Sigmoid colon (tissue), 7 donors: ENCODE measurements around the gene SLC30A7. TPM values are rescaled to one million over a fixed set of nuclear protein-coding genes. Genes with fewer than 3 reads are reported as not detected.

Source experiments
- DNase-seq: peaks from one replicate; pipeline ENCODE4 v3.0.0-alpha.2; 2019
- H3K27ac ChIP-seq, 4 donors: fragments of 200-600 bp; sonication (generic); one replicate each; pipeline ENCODE4 v1.5.1; 2016 to 2019; ENCODE audit warnings: mild to moderate bottlenecking in 1 of 4
- H3K27me3 ChIP-seq, 3 donors: fragments of 200-600 bp; sonication (generic); one replicate each; pipeline ENCODE4 v1.5.1; 2019; ENCODE audit warnings: mild to moderate bottlenecking in 1 of 3
- H3K36me3 ChIP-seq, 4 donors: fragments of 200-600 bp; sonication (generic); one replicate each; pipeline ENCODE4 v1.5.1; 2016 to 2019
- H3K4me1 ChIP-seq, 4 donors: fragments of 200-600 bp; sonication (generic); one replicate each; pipeline ENCODE4 v1.5.1; 2017 to 2019
- H3K4me3 ChIP-seq, 4 donors: fragments of 200-600 bp; sonication (generic); one replicate each; pipeline ENCODE4 v1.5.1; 2017 to 2019; ENCODE audit warnings: mild to moderate bottlenecking in 2 of 4, moderate library complexity in 1 of 4
- H3K9me3 ChIP-seq, 4 donors: fragments of 200-600 bp in 3 of 4; sonication (generic) in 3 of 4; one replicate each; pipeline versions ENCODE4 v1.5.1 to v1.6.1; 2013 to 2019
- CTCF ChIP-seq, 4 experiments: fragments of 450-650 bp in 3 of 4; fragments of 200-600 bp in 1 of 4; IDR thresholded peaks; one replicate each; pipeline ENCODE4 v1.5.1; 2016 to 2019; ENCODE audit warnings: antibody characterized with exemption in 4 of 4, mild to moderate bottlenecking in 3 of 4, moderate library complexity in 2 of 4
- EP300 ChIP-seq, 4 donors: sonication (generic); formaldehyde crosslinking; IDR thresholded peaks; one replicate each; pipeline ENCODE4 v1.6.1; 2017; ENCODE audit warnings: antibody characterized with exemption in 4 of 4
- POLR2A ChIP-seq, 2 donors: fragments of 450-650 bp; IDR thresholded peaks; one replicate each; pipeline ENCODE4 v1.6.1; 2016; ENCODE audit warnings: antibody characterized with exemption in 2 of 2, mild to moderate bottlenecking in 2 of 2, moderate library complexity in 2 of 2
- POLR2AphosphoS5 ChIP-seq, 4 donors: sonication (generic); formaldehyde crosslinking; IDR thresholded peaks; one replicate each; pipeline ENCODE4 v1.6.1; 2017; ENCODE audit warnings: antibody characterized with exemption in 4 of 4
- WGBS, 2 donors: extraction: QIAGEN DNeasy Blood & Tissue Kit; methylation state at CpG; one replicate each; pipeline ENCODE4 v1.1.7; 2013; 5-methylcytosine and 5-hydroxymethylcytosine counted together
- intact Hi-C: fragments of 100-400 bp; cut with DNase I; formaldehyde crosslinking; loops from one replicate; pipeline ENCODE4 v1.15.1; 2023
- polyA plus RNA-seq, 3 donors: library from polyadenylated mRNA; stranded (reverse); fragments of 200-250 nt; gene quantifications; one replicate each; pipeline ENCODE4 v1.2.3, GENCODE V29; 2013
- total RNA-seq, 4 donors: library from RNA; depleted of rRNA; stranded (reverse); fragments of >200 nt; gene quantifications; one replicate each; pipeline ENCODE4 v1.1.0, GENCODE V29; 2016
- donor health status: healthy with polysubstance abuse.
- donor health status: Bipolar disorder and iron deficiency.
- donor health status: healthy.

Gene SLC30A7
- total and polyA plus RNA-seq, 7 donors = 0.92 to 16.7 (median 10.9) TPM

GRCh38 chr1:100868364-100868995 lies 27.4 kb upstream of the SLC30A7 start:
- peaks cover 0 to under 1% (median 0%) of the 10 kb centered on the region in 4 donors for H3K36me3 ChIP-seq
- TF ChIP-seq CTCF (IDR thresholded peaks at IDR 0.05) (peak; percentile 30 to 67 (median 37)), POLR2AphosphoS5 (IDR thresholded peaks at IDR 0.05) (no peak), POLR2A (IDR thresholded peaks at IDR 0.05) (no peak), EP300 (IDR thresholded peaks at IDR 0.05) (no peak)

GRCh38 chr1:100869996-100870395 lies 25.9 kb upstream of the SLC30A7 start:
- H3K27me3 ChIP-seq = no peaks in the 10 kb centered on the region
- DNase-seq = no peak
- TF ChIP-seq POLR2A (IDR thresholded peaks at IDR 0.05) = no peak
- TF ChIP-seq CTCF (IDR thresholded peaks at IDR 0.05) = no peak
- TF ChIP-seq POLR2AphosphoS5 (IDR thresholded peaks at IDR 0.05) = no peak
- peaks cover 0 to 8% (median 6%) of the 10 kb centered on the region in 4 donors for H3K4me1 ChIP-seq
- no peaks in the 10 kb centered on the region for H3K9me3 ChIP-seq
- H3K27ac ChIP-seq = no peak overlapping the region
- H3K4me3 ChIP-seq = no peak overlapping the region
- WGBS, 2 donors = 80 to 86% methylated on average over 2 of the region's 2 CpGs
- intact Hi-C loops = loop anchor here (2.0 kb wide), 1 partner anchor 263 kb away; no protein-coding TSS in a partner anchor
- peaks cover 0 to 10% (median 0%) of the 10 kb centered on the region in 4 donors for H3K36me3 ChIP-seq

More at GRCh38 chr1:100868364-100868995, 27.4 kb upstream of the SLC30A7 start:
- no peak overlapping the region for H3K27ac ChIP-seq
- H3K4me3 ChIP-seq = no peak overlapping the region
- intact Hi-C loops = loop anchor here (1.0 to 2.0 kb wide), 2 partner anchors 262 to 409 kb away; no protein-coding TSS in a partner anchor
- DNase-seq = no peak
- no peaks in the 10 kb centered on the region for H3K27me3 ChIP-seq
- H3K9me3 ChIP-seq = no peaks in the 10 kb centered on the region
- peaks cover 0 to 8% (median 6%) of the 10 kb centered on the region in 4 donors for H3K4me1 ChIP-seq
- whole genome bisulfite sequencing, 2 donors = 10 to 26% methylated on average over 7 of the region's 7 CpGs

GRCh38 chr1:100874433-100874832 lies 21.5 kb upstream of the SLC30A7 start:
- Histone ChIP-seq H3K36me3 (peaks cover 0 to 16% (median 3%) of the 10 kb centered on the region in 4 donors), H3K4me3 (no peak overlapping the region), H3K4me1 (no peaks in the 10 kb centered on the region), H3K27me3 (no peaks in the 10 kb centered on the region), H3K27ac (no peak overlapping the region), H3K9me3 (no peaks in the 10 kb centered on the region)
- TF ChIP-seq POLR2AphosphoS5 (IDR thresholded peaks at IDR 0.05) (no peak), CTCF (IDR thresholded peaks at IDR 0.05) (no peak), POLR2A (IDR thresholded peaks at IDR 0.05) (no peak), EP300 (IDR thresholded peaks at IDR 0.05) (no peak)
- 84 to 86% methylated on average over 2 of the region's 2 CpGs for WGBS, 2 donors
- intact Hi-C loops = no loop called here
- no peak for DNase-seq

- Histone ChIP-seq H3K4me1 (no peaks in the 10 kb centered on the region), H3K36me3 (peaks cover 0 to 16% (median 3%) of the 10 kb centered on the region in 4 donors), H3K27me3 (no peaks in the 10 kb centered on the region), H3K9me3 (no peaks in the 10 kb centered on the region), H3K27ac (no peak overlapping the region), H3K4me3 (no peak overlapping the region)
- no peak for DNase-seq
- intact Hi-C loops = no loop called here
- WGBS, 2 donors = 67 to 83% methylated on average over 3 of the region's 3 CpGs
- TF ChIP-seq POLR2AphosphoS5 (IDR thresholded peaks at IDR 0.05) (no peak), CTCF (IDR thresholded peaks at IDR 0.05) (no peak), EP300 (IDR thresholded peaks at IDR 0.05) (no peak)
Observed at GRCh38 chr1:100875228-100875627, 20.7 kb upstream of the SLC30A7 start.

GRCh38 chr1:100876291-100876690 lies 19.6 kb upstream of the SLC30A7 start:
- Histone ChIP-seq H3K27me3 (no peaks in the 10 kb centered on the region), H3K9me3 (no peaks in the 10 kb centered on the region), H3K27ac (no peak overlapping the region), H3K36me3 (peaks cover 0 to 16% (median 3%) of the 10 kb centered on the region in 4 donors), H3K4me1 (no peaks in the 10 kb centered on the region), H3K4me3 (no peak overlapping the region)
- TF ChIP-seq POLR2AphosphoS5 (IDR thresholded peaks at IDR 0.05) (no peak), CTCF (IDR thresholded peaks at IDR 0.05) (no peak), EP300 (IDR thresholded peaks at IDR 0.05) (no peak)
- DNase-seq = no peak
- intact Hi-C loops = no loop called here
